Loucy (cell line): ENCODE data around the gene B4GALNT4.

Experiments
- H2AFZ ChIP-seq: fragments of 200-600 bp; sonication (generic); 2 replicates; pipeline ENCODE4 v1.6.0; 2016; ENCODE audit warnings: antibody characterized with exemption, mild to moderate bottlenecking, low read length, moderate library complexity
- H3F3A ChIP-seq: fragments of 200-600 bp; 2 replicates; pipeline ENCODE4 v1.6.0; 2016; ENCODE audit warnings: antibody characterized with exemption, low read depth, mild to moderate bottlenecking
- H3K27me3 ChIP-seq: fragments of 200-600 bp; sonication (generic); 2 replicates; pipeline ENCODE4 v1.6.1; 2014; ENCODE audit warnings: low read length, mild to moderate bottlenecking; ENCODE audit not compliant: insufficient read depth, poor library complexity, severe bottlenecking
- H3K36me3 ChIP-seq: fragments of 200-600 bp; sonication (generic); 2 replicates; pipeline ENCODE4 v1.6.1; 2016; ENCODE audit warnings: low read length; ENCODE audit not compliant: insufficient read depth
- H3K4me1 ChIP-seq: fragments of 200-600 bp; sonication (generic); 2 replicates; pipeline ENCODE4 v1.5.1; 2014; ENCODE audit warnings: low read length, mild to moderate bottlenecking; ENCODE audit not compliant: insufficient read depth, poor library complexity, severe bottlenecking
- H3K4me2 ChIP-seq: fragments of 200-600 bp; sonication (generic); 2 replicates; pipeline ENCODE4 v1.6.0; 2014; ENCODE audit warnings: antibody characterized with exemption, low read length, low read depth, mild to moderate bottlenecking; ENCODE audit not compliant: poor library complexity, severe bottlenecking
- H3K4me3 ChIP-seq: fragments of 200-600 bp; sonication (generic); 2 replicates; pipeline ENCODE4 v1.5.1; 2014; ENCODE audit warnings: low read length, mild to moderate bottlenecking, mixed read lengths; ENCODE audit not compliant: poor library complexity, severe bottlenecking
- H3K79me2 ChIP-seq: fragments of 200-600 bp; sonication (generic); 2 replicates; pipeline ENCODE4 v1.6.1; 2014; ENCODE audit warnings: low read length; ENCODE audit not compliant: insufficient read depth
- H3K9ac ChIP-seq: fragments of 200-600 bp; sonication (generic); 2 replicates; pipeline ENCODE4 v1.6.0; 2014; ENCODE audit warnings: mild to moderate bottlenecking, low read depth, low read length, moderate library complexity; ENCODE audit not compliant: poor library complexity, severe bottlenecking
- H3K9me2 ChIP-seq: fragments of 200-600 bp; sonication (generic); replicated peaks from 2 replicates; pipeline ENCODE4 v1.6.1; 2016; ENCODE audit warnings: low read depth, low read length, mixed read lengths
- H3K9me3 ChIP-seq: fragments of 200-600 bp; sonication (generic); 2 replicates; pipeline ENCODE4 v1.6.1; 2014; ENCODE audit warnings: mild to moderate bottlenecking, antibody characterized with exemption, low read length, low read depth; ENCODE audit not compliant: insufficient read depth
- H4K20me1 ChIP-seq: fragments of 200-600 bp; sonication (generic); 2 replicates; pipeline ENCODE4 v1.6.0; 2014; ENCODE audit warnings: antibody characterized with exemption, low read length, mild to moderate bottlenecking; ENCODE audit not compliant: insufficient read depth, poor library complexity, severe bottlenecking
- CTCF ChIP-seq: fragments of 200-600 bp; sonication (generic); conservative IDR thresholded peaks from 2 replicates; pipeline ENCODE4 v1.5.1; 2014; ENCODE audit warnings: mild to moderate bottlenecking, antibody characterized with exemption, low read length
- EZH2phosphoT487 ChIP-seq: fragments of 200-600 bp; IDR thresholded peaks from 2 replicates; pipeline ENCODE4 v1.6.1; 2018; ENCODE audit warnings: antibody characterized with exemption, mild to moderate bottlenecking, moderate library complexity, borderline replicate concordance

B4GALNT4 gene

GRCh38 chr11:420054-420910 lies 51.0 kb downstream of the B4GALNT4 start:
- Histone ChIP-seq H3K36me3 (no peaks in the 10 kb centered on the region), H3K9ac (no peak overlapping the region), H3K4me2 (no peak overlapping the region), H4K20me1 (no peaks in the 10 kb centered on the region), H3K9me2 (no peaks in the 10 kb centered on the region), H3F3A (no peaks in the 10 kb centered on the region), H3K9me3 (no peaks in the 10 kb centered on the region), H3K79me2 (no peaks in the 10 kb centered on the region), H3K4me3 (no peak overlapping the region), H2AFZ (no peak overlapping the region), H3K4me1 (peaks cover 13% of the 10 kb centered on the region), H3K27me3 (no peaks in the 10 kb centered on the region)
- TF ChIP-seq CTCF: no peak
- no peak for TF ChIP-seq EZH2phosphoT487

- Histone ChIP-seq H3K4me2 (no peak overlapping the region), H2AFZ (no peak overlapping the region), H3K4me3 (no peak overlapping the region), H3K27me3 (no peaks in the 10 kb centered on the region), H3K9me3 (no peaks in the 10 kb centered on the region), H3K4me1 (peaks cover 6% of the 10 kb centered on the region), H3F3A (no peaks in the 10 kb centered on the region), H3K79me2 (no peaks in the 10 kb centered on the region), H3K36me3 (no peaks in the 10 kb centered on the region), H3K9me2 (no peaks in the 10 kb centered on the region), H4K20me1 (no peaks in the 10 kb centered on the region), H3K9ac (no peak overlapping the region)
- TF ChIP-seq EZH2phosphoT487 (no peak), CTCF (no peak)
Measured at GRCh38 chr11:420911-421321, 51.6 kb downstream of the B4GALNT4 start.

- Histone ChIP-seq H3K4me1 (no peaks in the 10 kb centered on the region), H3K79me2 (no peaks in the 10 kb centered on the region), H3K36me3 (no peaks in the 10 kb centered on the region), H2AFZ (no peak overlapping the region), H3F3A (no peaks in the 10 kb centered on the region), H3K27me3 (no peaks in the 10 kb centered on the region), H3K9ac (no peak overlapping the region), H3K9me2 (no peaks in the 10 kb centered on the region), H4K20me1 (no peaks in the 10 kb centered on the region), H3K4me2 (no peak overlapping the region), H3K9me3 (no peaks in the 10 kb centered on the region), H3K4me3 (no peak overlapping the region)
- TF ChIP-seq EZH2phosphoT487 (no peak), CTCF (no peak)
Measured at GRCh38 chr11:422249-422656, 53.0 kb downstream of the B4GALNT4 start.
